Nephron progenitor cell (in vitro differentiated cells): ENCODE data around the gene ARHGAP25.

Experiments used
- DNase-seq: peaks from one replicate; pipeline ENCODE4 v3.0.0; 2021
- H3K27ac Mint-ChIP-seq: 2 replicates; pipeline ENCODE4 v1.8.0; 2021; ENCODE audit warnings: mild to moderate bottlenecking, moderate library complexity, mixed read lengths
- H3K27me3 Mint-ChIP-seq: 2 replicates; pipeline ENCODE4 v1.8.0; 2021; ENCODE audit warnings: mild to moderate bottlenecking, low read depth, mixed read lengths; ENCODE audit not compliant: poor library complexity
- H3K36me3 Mint-ChIP-seq: 2 replicates; pipeline ENCODE4 v1.8.0; 2021; ENCODE audit warnings: low read depth, mixed read lengths
- H3K4me1 Mint-ChIP-seq: 2 replicates; pipeline ENCODE4 v1.8.0; 2021; ENCODE audit warnings: mixed read lengths
- H3K4me3 Mint-ChIP-seq: 2 replicates; pipeline ENCODE4 v1.8.0; 2021; ENCODE audit warnings: mild to moderate bottlenecking, moderate library complexity, mixed read lengths
- H3K9me3 Mint-ChIP-seq: 2 replicates; pipeline ENCODE4 v1.8.0; 2021; ENCODE audit warnings: mild to moderate bottlenecking, moderate library complexity, mixed read lengths
- TF ChIP-seq, protein P1 (sequence below): fragments of 200-600 bp; sonication (generic); IDR thresholded peaks from 2 replicates; pipeline ENCODE4 v1.5.0; 2021; ENCODE audit warnings: antibody characterized with exemption

ARHGAP25 gene

GRCh38 chr2:68833162-68833561 is 98.6 kb downstream of the ARHGAP25 start:
- no peak overlapping the region for H3K27ac Mint-ChIP-seq
- peaks cover 9% of the 10 kb centered on the region for H3K27me3 Mint-ChIP-seq
- H3K9me3 Mint-ChIP-seq = no peaks in the 10 kb centered on the region
- no peaks in the 10 kb centered on the region for H3K36me3 Mint-ChIP-seq
- DNase-seq = no peak
- H3K4me1 Mint-ChIP-seq = peaks cover 16% of the 10 kb centered on the region
- no peak overlapping the region for H3K4me3 Mint-ChIP-seq
- TF ChIP-seq, protein P1, sequence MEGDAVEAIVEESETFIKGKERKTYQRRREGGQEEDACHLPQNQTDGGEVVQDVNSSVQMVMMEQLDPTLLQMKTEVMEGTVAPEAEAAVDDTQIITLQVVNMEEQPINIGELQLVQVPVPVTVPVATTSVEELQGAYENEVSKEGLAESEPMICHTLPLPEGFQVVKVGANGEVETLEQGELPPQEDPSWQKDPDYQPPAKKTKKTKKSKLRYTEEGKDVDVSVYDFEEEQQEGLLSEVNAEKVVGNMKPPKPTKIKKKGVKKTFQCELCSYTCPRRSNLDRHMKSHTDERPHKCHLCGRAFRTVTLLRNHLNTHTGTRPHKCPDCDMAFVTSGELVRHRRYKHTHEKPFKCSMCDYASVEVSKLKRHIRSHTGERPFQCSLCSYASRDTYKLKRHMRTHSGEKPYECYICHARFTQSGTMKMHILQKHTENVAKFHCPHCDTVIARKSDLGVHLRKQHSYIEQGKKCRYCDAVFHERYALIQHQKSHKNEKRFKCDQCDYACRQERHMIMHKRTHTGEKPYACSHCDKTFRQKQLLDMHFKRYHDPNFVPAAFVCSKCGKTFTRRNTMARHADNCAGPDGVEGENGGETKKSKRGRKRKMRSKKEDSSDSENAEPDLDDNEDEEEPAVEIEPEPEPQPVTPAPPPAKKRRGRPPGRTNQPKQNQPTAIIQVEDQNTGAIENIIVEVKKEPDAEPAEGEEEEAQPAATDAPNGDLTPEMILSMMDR = no peak

DNA sequence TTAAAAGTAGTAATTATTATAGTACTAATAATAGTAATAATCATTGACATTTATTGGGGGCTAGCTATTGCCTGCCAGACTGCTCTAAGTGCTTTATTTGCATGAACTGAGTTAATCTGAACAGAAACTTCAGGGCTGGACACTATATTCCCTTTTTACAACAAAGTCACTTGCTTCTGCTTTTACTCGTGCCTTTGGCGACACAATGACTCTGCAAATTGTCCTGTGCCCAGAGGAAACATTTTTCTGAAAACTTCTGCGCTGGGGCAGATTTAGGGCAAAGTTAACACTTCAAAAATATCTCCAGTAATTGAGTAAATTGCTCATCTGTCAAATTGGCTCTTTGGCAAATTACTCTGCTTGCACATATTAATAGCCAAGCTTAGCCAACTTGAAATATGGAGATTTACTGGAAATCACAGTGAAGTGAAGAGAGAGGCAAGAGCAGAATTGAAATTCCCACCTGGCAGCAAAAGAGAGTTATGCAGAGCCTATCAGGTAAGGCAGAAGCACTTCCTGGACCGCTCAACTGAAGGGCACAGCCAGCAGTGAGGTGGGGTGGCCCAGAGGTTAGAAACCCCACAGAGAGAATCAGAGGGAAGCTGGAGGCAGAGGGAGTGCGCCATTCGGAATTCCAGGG is 100.2 kb downstream of the ARHGAP25 start:
- DNase-seq = no peak
- Mint-ChIP-seq H3K4me1 (peaks cover 6% of the 10 kb centered on the region), H3K4me3 (no peak overlapping the region), H3K27ac (no peak overlapping the region), H3K27me3 (peaks cover 6% of the 10 kb centered on the region), H3K36me3 (no peaks in the 10 kb centered on the region), H3K9me3 (peaks cover 3% of the 10 kb centered on the region)
- TF ChIP-seq, protein P1 = no peak

DNA sequence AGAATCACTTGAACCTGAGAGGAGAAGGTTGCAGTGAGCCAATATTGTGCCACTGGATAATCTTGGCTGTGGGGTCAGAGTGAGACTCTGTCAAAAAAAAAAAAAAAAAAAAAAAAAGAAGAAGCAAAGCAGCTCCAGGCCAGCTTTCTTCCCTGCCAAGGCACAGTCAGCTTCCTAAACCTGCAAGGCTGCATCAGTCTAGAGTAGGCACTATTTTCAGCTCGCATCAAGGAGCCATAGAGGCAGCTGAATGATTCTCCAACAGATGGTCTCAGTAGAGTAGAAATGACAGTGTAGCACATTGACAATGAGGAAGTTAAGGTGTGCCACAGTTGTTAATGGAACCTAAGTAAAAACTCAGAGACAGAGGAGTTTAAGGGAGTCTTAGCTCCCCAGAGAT is 101.0 kb downstream of the ARHGAP25 start:
- DNase-seq = no peak
- no peaks in the 10 kb centered on the region for H3K36me3 Mint-ChIP-seq
- H3K4me3 Mint-ChIP-seq = no peak overlapping the region
- TF ChIP-seq, protein P1 = no peak
- H3K27me3 Mint-ChIP-seq = peaks cover 6% of the 10 kb centered on the region
- H3K27ac Mint-ChIP-seq = no peak overlapping the region
- H3K4me1 Mint-ChIP-seq = peaks cover 6% of the 10 kb centered on the region
- H3K9me3 Mint-ChIP-seq = peaks cover 7% of the 10 kb centered on the region

GRCh38 chr2:68837164-68837860 is 102.7 kb downstream of the ARHGAP25 start:
- peaks cover 1% of the 10 kb centered on the region for H3K4me1 Mint-ChIP-seq
- DNase-seq = peak; percentile 70
- H3K4me3 Mint-ChIP-seq = no peak overlapping the region
- peaks cover 2% of the 10 kb centered on the region for H3K27me3 Mint-ChIP-seq
- H3K36me3 Mint-ChIP-seq = no peaks in the 10 kb centered on the region
- TF ChIP-seq, protein P1 = peak; percentile 70
- peaks cover 7% of the 10 kb centered on the region for H3K9me3 Mint-ChIP-seq
- H3K27ac Mint-ChIP-seq = no peak overlapping the region

DNA sequence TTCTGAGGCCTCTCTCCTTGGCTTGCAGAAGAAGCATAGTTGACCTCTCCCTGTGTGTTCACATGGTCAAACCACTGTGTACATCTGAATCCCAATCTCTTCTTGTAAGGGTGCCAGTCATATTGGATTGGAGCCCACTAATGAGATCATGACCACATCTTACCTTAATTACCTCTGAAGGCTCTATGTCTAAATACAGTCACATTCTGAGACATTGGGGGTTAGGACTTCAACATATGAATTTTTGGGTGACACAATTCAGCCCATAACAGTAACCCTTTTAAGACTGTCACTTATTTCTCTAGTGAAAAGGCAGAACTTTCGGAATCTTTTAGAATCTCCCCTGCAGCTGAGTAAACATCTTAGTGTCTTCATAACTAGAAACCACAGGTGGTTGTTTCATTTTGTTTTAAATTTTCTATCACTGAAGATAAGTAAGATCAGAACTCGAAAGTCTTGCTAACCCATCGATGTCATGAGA is 103.3 kb downstream of the ARHGAP25 start:
- peaks cover 7% of the 10 kb centered on the region for H3K9me3 Mint-ChIP-seq
- no peak for DNase-seq
- peaks cover 2% of the 10 kb centered on the region for H3K27me3 Mint-ChIP-seq
- no peaks in the 10 kb centered on the region for H3K36me3 Mint-ChIP-seq
- H3K27ac Mint-ChIP-seq = no peak overlapping the region
- no peaks in the 10 kb centered on the region for H3K4me1 Mint-ChIP-seq
- no peak overlapping the region for H3K4me3 Mint-ChIP-seq
- TF ChIP-seq, protein P1 = no peak
